Spinal cord (tissue), 10 donors: ENCODE data around the gene STMN1. TPM values are rescaled to one million over a fixed set of nuclear protein-coding genes. Genes with fewer than 3 reads are reported as not detected.

ENCODE experiments used
- DNase-seq, 6 donors: peaks; one replicate each; pipeline versions ENCODE4 v3.0.0 to v3.0.0-alpha.2; 2013 to 2015; ENCODE audit warnings: low spot score in 6 of 6, low read depth in 4 of 6
- H3K27ac ChIP-seq: one replicate; pipeline ENCODE4 v1.5.1; 2013; ENCODE audit warnings: low read depth, low read length, control low read depth
- H3K27me3 ChIP-seq: one replicate; pipeline ENCODE4 v1.6.1; 2013; ENCODE audit warnings: low read length; ENCODE audit not compliant: control insufficient read depth, insufficient read depth
- H3K36me3 ChIP-seq: one replicate; pipeline ENCODE4 v1.6.1; 2013; ENCODE audit warnings: low read length; ENCODE audit not compliant: control insufficient read depth, insufficient read depth
- H3K4me1 ChIP-seq: one replicate; pipeline ENCODE4 v1.6.1; 2013; ENCODE audit warnings: low read length; ENCODE audit not compliant: control insufficient read depth, insufficient read depth
- H3K4me3 ChIP-seq: one replicate; pipeline ENCODE4 v1.5.1; 2013; ENCODE audit warnings: low read depth, low read length, control low read depth
- H3K9me3 ChIP-seq: one replicate; pipeline ENCODE4 v1.6.1; 2013; ENCODE audit warnings: low read length; ENCODE audit not compliant: control insufficient read depth, insufficient read depth
- WGBS: methylation state at CpG from one replicate; pipeline ENCODE4 v1.1.5; 2013; ENCODE audit warnings: missing lambda C conversion rate; ENCODE audit not compliant: insufficient coverage; 5-methylcytosine and 5-hydroxymethylcytosine counted together
- polyA plus RNA-seq, 2 donors: library from polyadenylated mRNA; unstranded; fragments of 120-200 nt; gene quantifications; one replicate each; pipeline ENCODE4 v1.2.1, GENCODE V29; 2013; ENCODE audit not compliant: insufficient read length in 2 of 2
- total RNA-seq, 2 donors: library from RNA; depleted of rRNA in 1 of 2; stranded (reverse); fragments of 120-200 nt in 1 of 2; fragments of >200 nt in 1 of 2; gene quantifications; one replicate each; pipeline versions ENCODE4 v1.2.3 to v1.2.4, GENCODE V29; 2013 to 2014
- donor health status: healthy.

STMN1 gene
- total and polyA plus RNA-seq, 4 donors, result 258 to 1,551 (median 999) TPM

DNA sequence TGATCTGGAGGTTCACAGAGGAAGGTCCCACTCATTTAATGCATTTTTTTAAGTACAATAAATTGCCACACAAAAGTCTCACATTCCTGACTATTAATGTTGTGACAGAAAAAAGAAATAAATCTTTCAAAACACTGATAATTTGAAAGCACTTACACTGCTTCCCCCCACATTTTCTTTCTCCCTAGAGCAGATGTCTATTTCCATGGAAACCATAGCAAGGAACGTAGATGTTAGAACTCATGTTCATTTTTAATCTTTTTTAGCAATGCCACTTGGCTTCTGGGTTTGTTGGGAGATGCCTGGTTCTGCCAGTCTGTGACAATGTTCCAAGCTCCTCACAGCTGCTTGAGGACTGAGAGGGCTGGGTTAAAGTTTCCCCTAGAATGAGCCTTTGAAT lies 1.9 kb upstream of the STMN1 start:
- Histone ChIP-seq H3K27me3 (no peaks in the 10 kb centered on the region), H3K4me3 (no peak overlapping the region), H3K4me1 (peaks cover 17% of the 10 kb centered on the region), H3K36me3 (no peaks in the 10 kb centered on the region), H3K9me3 (no peaks in the 10 kb centered on the region), H3K27ac (no peak overlapping the region)
- no CpG with 5 or more reads among the region's 1 CpG for WGBS
- DNase-seq, result peak in 2 of 6 donors; percentile 70 to 76

- Histone ChIP-seq H3K4me3 (no peak overlapping the region), H3K4me1 (peaks cover 17% of the 10 kb centered on the region), H3K9me3 (no peaks in the 10 kb centered on the region), H3K27me3 (no peaks in the 10 kb centered on the region), H3K36me3 (no peaks in the 10 kb centered on the region), H3K27ac (no peak overlapping the region)
- 66% methylated on average over 6 of the region's 6 CpGs for WGBS
- DNase-seq, result peak in 1 of 6 donors; percentile 86
Observed at GRCh38 chr1:25907601-25908000, 1.4 kb upstream of the STMN1 start.

- Histone ChIP-seq H3K9me3 (no peaks in the 10 kb centered on the region), H3K27ac (peak overlapping the region; percentile 50), H3K36me3 (peaks cover under 1% of the 10 kb centered on the region), H3K27me3 (no peaks in the 10 kb centered on the region), H3K4me1 (peaks cover 18% of the 10 kb centered on the region), H3K4me3 (peak overlapping the region; percentile 86)
- 11% methylated on average over 32 of the region's 34 CpGs for WGBS
- peak in 2 of 6 donors; percentile 81 to 91 for DNase-seq
Observed at GRCh38 chr1:25906644-25907300, 553 bp upstream of the STMN1 start.

- peak in 4 of 6 donors; percentile 85 to 98 (median 96) for DNase-seq
- Histone ChIP-seq H3K36me3 (peaks cover 10% of the 10 kb centered on the region), H3K27ac (peak overlapping the region; percentile 94), H3K4me1 (peaks cover 28% of the 10 kb centered on the region), H3K27me3 (no peaks in the 10 kb centered on the region), H3K4me3 (peak overlapping the region; percentile 86), H3K9me3 (no peaks in the 10 kb centered on the region)
- WGBS, result 0% methylated on average over 15 of the region's 34 CpGs
Observed at GRCh38 chr1:25904943-25905679, 1.1 kb downstream of the STMN1 start.

DNA sequence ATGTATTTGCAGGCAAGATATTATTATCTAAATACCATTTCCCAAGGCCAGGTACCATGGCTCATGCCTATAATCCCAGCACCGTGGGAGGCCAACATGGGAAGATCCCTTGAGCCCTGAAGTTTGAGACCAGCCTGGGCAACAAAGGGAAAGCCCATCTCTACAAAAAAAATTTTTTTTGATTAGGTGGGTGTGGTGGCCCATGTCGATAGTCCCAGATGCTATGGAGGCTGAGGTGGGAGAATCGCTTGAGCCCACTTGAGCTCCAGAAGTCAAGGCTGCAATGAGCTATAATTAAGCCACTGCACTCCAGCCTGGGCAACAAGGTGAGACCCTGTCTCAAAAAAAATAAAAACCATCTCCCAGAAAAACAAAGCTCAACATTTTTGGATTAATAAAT lies 2.2 kb downstream of the STMN1 start:
- Histone ChIP-seq H3K27ac (peak overlapping the region; percentile 94), H3K4me3 (peak overlapping the region; percentile 86), H3K9me3 (no peaks in the 10 kb centered on the region), H3K36me3 (peaks cover 11% of the 10 kb centered on the region), H3K27me3 (no peaks in the 10 kb centered on the region), H3K4me1 (peaks cover 29% of the 10 kb centered on the region)
- WGBS, result 57% methylated on average over 1 of the region's 3 CpGs
- no peak for DNase-seq

DNA sequence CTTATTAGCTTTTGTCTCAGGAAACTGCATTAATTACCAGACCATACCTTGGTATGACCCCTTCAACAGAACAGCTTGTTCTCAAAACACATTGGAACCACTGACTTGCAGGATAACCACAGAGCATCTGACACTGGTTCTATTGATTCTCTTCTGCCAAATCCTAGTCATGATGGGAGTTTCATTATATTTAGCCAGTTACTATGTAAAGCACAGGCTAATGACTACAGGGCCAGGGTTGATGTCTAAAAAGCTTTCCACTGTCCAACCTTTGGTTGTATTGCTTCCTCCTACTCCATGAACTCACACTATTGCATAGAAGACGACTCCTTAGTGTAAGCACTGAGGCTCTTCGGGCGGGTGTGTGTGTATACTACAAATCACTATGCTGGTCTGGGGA lies 3.8 kb downstream of the STMN1 start:
- Histone ChIP-seq H3K27ac (no peak overlapping the region), H3K9me3 (no peaks in the 10 kb centered on the region), H3K27me3 (no peaks in the 10 kb centered on the region), H3K4me1 (peaks cover 40% of the 10 kb centered on the region), H3K4me3 (no peak overlapping the region), H3K36me3 (peaks cover 26% of the 10 kb centered on the region)
- no CpG with 5 or more reads among the region's 3 CpGs for WGBS
- DNase-seq, result no peak

GRCh38 chr1:25900219-25900618 lies 6.0 kb downstream of the STMN1 start:
- H3K9me3 ChIP-seq, result no peaks in the 10 kb centered on the region
- DNase-seq, result peak in 1 of 6 donors; percentile 54
- 11% methylated on average over 3 of the region's 5 CpGs for WGBS
- H3K27ac ChIP-seq, result peak overlapping the region; percentile 35
- H3K4me3 ChIP-seq, result no peak overlapping the region
- H3K27me3 ChIP-seq, result no peaks in the 10 kb centered on the region
- H3K4me1 ChIP-seq, result peaks cover 46% of the 10 kb centered on the region
- H3K36me3 ChIP-seq, result peaks cover 35% of the 10 kb centered on the region

GRCh38 chr1:25899792-25900191 lies 6.4 kb downstream of the STMN1 start:
- Histone ChIP-seq H3K4me1 (peaks cover 48% of the 10 kb centered on the region), H3K27ac (peak overlapping the region; percentile 35), H3K9me3 (no peaks in the 10 kb centered on the region), H3K27me3 (no peaks in the 10 kb centered on the region), H3K4me3 (no peak overlapping the region), H3K36me3 (peaks cover 35% of the 10 kb centered on the region)
- DNase-seq, result no peak
- 40% methylated on average over 1 of the region's 6 CpGs for WGBS

DNA sequence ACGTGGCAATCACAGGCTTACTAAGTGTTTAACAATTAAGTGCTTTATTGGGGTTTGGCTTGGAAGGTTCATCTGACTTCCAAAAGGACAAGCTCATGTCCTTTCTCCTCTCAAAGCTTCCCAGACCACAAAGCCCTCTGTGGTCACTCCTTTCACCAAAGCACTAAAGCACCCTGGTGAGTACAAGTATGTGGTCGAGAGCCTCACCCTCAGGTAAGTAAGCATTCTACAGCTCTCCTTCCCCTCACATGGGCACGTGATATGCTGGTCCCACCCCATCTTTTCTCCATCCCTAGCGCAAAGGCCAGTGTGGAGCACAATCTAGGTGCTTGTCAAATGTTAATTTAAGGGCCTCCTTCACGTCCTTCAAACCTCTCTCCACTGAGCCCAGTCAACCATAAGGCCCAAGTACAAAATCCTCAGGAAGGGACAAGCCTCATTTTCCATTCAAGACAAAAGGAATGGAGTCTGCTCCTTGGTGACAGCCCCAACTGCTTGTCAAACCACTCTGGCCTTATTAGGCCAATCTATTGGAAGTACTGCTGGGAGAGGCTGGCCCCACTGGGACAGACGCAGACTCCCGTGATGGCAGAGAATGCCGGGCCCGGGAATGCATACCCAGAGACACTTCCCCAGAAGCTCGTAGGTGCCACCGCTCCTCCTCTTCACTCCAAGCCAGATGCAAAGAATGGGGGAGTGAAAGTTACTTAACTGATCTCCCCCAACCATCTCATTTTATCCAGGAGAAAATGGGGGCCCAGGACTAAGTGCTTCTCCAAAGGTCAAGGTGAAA lies 7.8 kb downstream of the STMN1 start:
- Histone ChIP-seq H3K36me3 (peaks cover 44% of the 10 kb centered on the region), H3K4me3 (no peak overlapping the region)

More for the DNA sequence above, 7.8 kb downstream of the STMN1 start:
- no peaks in the 10 kb centered on the region for H3K27me3 ChIP-seq
- WGBS, result 42% methylated on average over 5 of the region's 11 CpGs
- H3K4me1 ChIP-seq, result peaks cover 44% of the 10 kb centered on the region
- no peak for DNase-seq
- no peak overlapping the region for H3K27ac ChIP-seq
- H3K9me3 ChIP-seq, result no peaks in the 10 kb centered on the region
